Measurements from ENCODE around the gene LRP2.

Gene LRP2

GRCh38 chr2:169131587-169132512 is 230.5 kb downstream of the LRP2 start:
- no peak overlapping the region for H2AFZ ChIP-seq (ENCODE audit: low read depth, low read length)
- H3K4me2 ChIP-seq (ENCODE audit: insufficient read depth, low read length) = no peak overlapping the region
- peaks cover 5% of the 10 kb centered on the region for H3K27me3 ChIP-seq (ENCODE audit: insufficient read depth, low read length, poor library complexity)
- no peak overlapping the region for H3K27ac ChIP-seq (ENCODE audit: low read length)
- H3K4me3 ChIP-seq (ENCODE audit: low read depth in 1 of 2, low read length in 2 of 2) = no peak overlapping the region
- H3K9ac ChIP-seq (ENCODE audit: low read depth, low read length) = no peak overlapping the region
- peak; percentile 57; the same call in 2 of the 3 replicates for ATAC-seq (ENCODE audit: insufficient read depth, low read depth)
- no peaks in the 10 kb centered on the region for H3K36me3 ChIP-seq (ENCODE audit: insufficient read depth, low read length)
- H4K20me1 ChIP-seq (ENCODE audit: insufficient read depth, low read length) = no peaks in the 10 kb centered on the region
- no peaks in the 10 kb centered on the region for H3K9me3 ChIP-seq (ENCODE audit: insufficient read depth, low read length, severe bottlenecking)
- TF ChIP-seq EZH2 (IDR thresholded peaks at IDR 0.05; ENCODE audit: borderline replicate concordance, low read depth, low read length, severe bottlenecking) = no peak
- peak; percentile 86 for TF ChIP-seq CTCF (IDR thresholded peaks at IDR 0.05; ENCODE audit: borderline replicate concordance, extremely low read depth, low read length, poor library complexity, severe bottlenecking)
- DNase-seq = no peak
- H3K4me1 ChIP-seq (ENCODE audit: insufficient read depth, low read length) = no peaks in the 10 kb centered on the region
- H3K79me2 ChIP-seq (ENCODE audit: insufficient read depth, low read length) = no peaks in the 10 kb centered on the region

GRCh38 chr2:169129703-169130243 is 232.6 kb downstream of the LRP2 start:
- DNase-seq (no peak), ATAC-seq (ENCODE audit: insufficient read depth, low read depth) (no peak)
- Histone ChIP-seq H3K4me3 (ENCODE audit: low read depth in 1 of 2, low read length in 2 of 2) (no peak overlapping the region), H3K4me1 (ENCODE audit: insufficient read depth, low read length) (no peaks in the 10 kb centered on the region), H3K27ac (ENCODE audit: low read length) (no peak overlapping the region), H3K9ac (ENCODE audit: low read depth, low read length) (no peak overlapping the region), H3K27me3 (ENCODE audit: insufficient read depth, low read length, poor library complexity) (peaks cover 5% of the 10 kb centered on the region), H3K4me2 (ENCODE audit: insufficient read depth, low read length) (no peak overlapping the region), H3K9me3 (ENCODE audit: insufficient read depth, low read length, severe bottlenecking) (no peaks in the 10 kb centered on the region), H3K79me2 (ENCODE audit: insufficient read depth, low read length) (no peaks in the 10 kb centered on the region), H3K36me3 (ENCODE audit: insufficient read depth, low read length) (no peaks in the 10 kb centered on the region), H2AFZ (ENCODE audit: low read depth, low read length) (no peak overlapping the region), H4K20me1 (ENCODE audit: insufficient read depth, low read length) (no peaks in the 10 kb centered on the region)
- TF ChIP-seq EZH2 (IDR thresholded peaks at IDR 0.05; ENCODE audit: borderline replicate concordance, low read depth, low read length, severe bottlenecking) = no peak
- TF ChIP-seq CTCF (IDR thresholded peaks at IDR 0.05; ENCODE audit: borderline replicate concordance, extremely low read depth, low read length, poor library complexity, severe bottlenecking) = no peak

GRCh38 chr2:169119851-169120250 is 242.5 kb downstream of the LRP2 start:
- TF ChIP-seq EZH2 (IDR thresholded peaks at IDR 0.05; ENCODE audit: borderline replicate concordance, low read depth, low read length, severe bottlenecking) (no peak), CTCF (IDR thresholded peaks at IDR 0.05; ENCODE audit: borderline replicate concordance, extremely low read depth, low read length, poor library complexity, severe bottlenecking) (no peak)
- Histone ChIP-seq H3K36me3 (ENCODE audit: insufficient read depth, low read length) (no peaks in the 10 kb centered on the region), H3K4me1 (ENCODE audit: insufficient read depth, low read length) (no peaks in the 10 kb centered on the region), H2AFZ (ENCODE audit: low read depth, low read length) (no peak overlapping the region), H3K9me3 (ENCODE audit: insufficient read depth, low read length, severe bottlenecking) (no peaks in the 10 kb centered on the region), H3K79me2 (ENCODE audit: insufficient read depth, low read length) (no peaks in the 10 kb centered on the region), H4K20me1 (ENCODE audit: insufficient read depth, low read length) (no peaks in the 10 kb centered on the region), H3K27me3 (ENCODE audit: insufficient read depth, low read length, poor library complexity) (peaks cover 11% of the 10 kb centered on the region), H3K9ac (ENCODE audit: low read depth, low read length) (no peak overlapping the region), H3K4me3 (ENCODE audit: low read depth in 1 of 2, low read length in 2 of 2) (no peak overlapping the region), H3K4me2 (ENCODE audit: insufficient read depth, low read length) (no peak overlapping the region), H3K27ac (ENCODE audit: low read length) (no peak overlapping the region)
- DNase-seq (no peak), ATAC-seq (ENCODE audit: insufficient read depth, low read depth) (no peak)

Measured in DND-41 (cell line).